Right atrium auricular region (tissue), 2 donors: ENCODE data around the gene CADM2. TPM values are rescaled to one million over a fixed set of nuclear protein-coding genes. Genes with fewer than 3 reads are reported as not detected.

Source experiments
- DNase-seq: peaks from one replicate; pipeline ENCODE4 v3.0.0-alpha.2; 2019; ENCODE audit warnings: low spot score
- H3K27ac ChIP-seq, 2 donors: fragments of 200-600 bp; sonication (generic); 1 replicate in 1 of 2; 2 replicates in 1 of 2; pipeline ENCODE4 v1.5.1; 2016 to 2019
- H3K27me3 ChIP-seq, 2 donors: fragments of 200-600 bp; sonication (generic); one replicate each; pipeline versions ENCODE4 v1.5.1 to v1.6.0; 2017 to 2019
- H3K36me3 ChIP-seq: fragments of 200-600 bp; sonication (generic); one replicate; pipeline ENCODE4 v1.5.1; 2016
- H3K4me1 ChIP-seq, 2 donors: fragments of 200-600 bp; sonication (generic); one replicate each; pipeline versions ENCODE4 v1.5.1 to v1.6.0; 2017 to 2019
- H3K4me3 ChIP-seq, 2 donors: fragments of 200-600 bp; sonication (generic); 1 replicate in 1 of 2; 2 replicates in 1 of 2; pipeline ENCODE4 v1.5.1; 2017 to 2019; ENCODE audit warnings: mild to moderate bottlenecking in 1 of 2, moderate library complexity in 1 of 2
- H3K9me3 ChIP-seq, 2 donors: fragments of 200-600 bp; sonication (generic); one replicate each; pipeline ENCODE4 v1.5.1; 2019
- total RNA-seq, 2 donors: library from RNA; depleted of rRNA; stranded (reverse); fragments of >200 nt; gene quantifications; one replicate each; pipeline ENCODE4 v1.1.0, GENCODE V29; 2016
- TF ChIP-seq, protein P1 (sequence below), 2 donors: fragments of 200-600 bp; sonication (generic); IDR thresholded peaks; one replicate each; pipeline ENCODE4 v1.5.1; 2019; ENCODE audit warnings: antibody characterized with exemption in 2 of 2

Gene CADM2
- total RNA-seq, 2 donors from 2014 or later = 6.5 to 9.5 TPM

DNA sequence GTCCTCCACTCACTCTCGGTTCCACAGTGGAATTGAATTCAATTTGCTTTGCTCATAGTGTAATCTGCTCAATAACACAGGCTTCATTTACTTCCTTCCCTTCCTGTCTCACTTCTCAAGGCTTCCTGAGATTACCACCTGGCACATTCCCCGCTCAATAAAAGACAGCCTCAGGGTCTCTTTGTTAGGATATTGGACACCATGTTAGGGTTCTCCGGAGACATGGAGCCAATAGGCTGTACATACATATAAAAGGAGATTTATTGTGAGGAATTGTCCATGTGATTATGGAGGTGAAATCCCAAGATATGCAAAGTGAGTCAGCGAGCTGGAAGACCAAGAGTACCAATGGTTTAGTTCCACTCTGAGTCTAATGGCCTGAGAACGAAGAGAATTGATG lies 974.5 kb downstream of the CADM2 start:
- TF ChIP-seq, protein P1, sequence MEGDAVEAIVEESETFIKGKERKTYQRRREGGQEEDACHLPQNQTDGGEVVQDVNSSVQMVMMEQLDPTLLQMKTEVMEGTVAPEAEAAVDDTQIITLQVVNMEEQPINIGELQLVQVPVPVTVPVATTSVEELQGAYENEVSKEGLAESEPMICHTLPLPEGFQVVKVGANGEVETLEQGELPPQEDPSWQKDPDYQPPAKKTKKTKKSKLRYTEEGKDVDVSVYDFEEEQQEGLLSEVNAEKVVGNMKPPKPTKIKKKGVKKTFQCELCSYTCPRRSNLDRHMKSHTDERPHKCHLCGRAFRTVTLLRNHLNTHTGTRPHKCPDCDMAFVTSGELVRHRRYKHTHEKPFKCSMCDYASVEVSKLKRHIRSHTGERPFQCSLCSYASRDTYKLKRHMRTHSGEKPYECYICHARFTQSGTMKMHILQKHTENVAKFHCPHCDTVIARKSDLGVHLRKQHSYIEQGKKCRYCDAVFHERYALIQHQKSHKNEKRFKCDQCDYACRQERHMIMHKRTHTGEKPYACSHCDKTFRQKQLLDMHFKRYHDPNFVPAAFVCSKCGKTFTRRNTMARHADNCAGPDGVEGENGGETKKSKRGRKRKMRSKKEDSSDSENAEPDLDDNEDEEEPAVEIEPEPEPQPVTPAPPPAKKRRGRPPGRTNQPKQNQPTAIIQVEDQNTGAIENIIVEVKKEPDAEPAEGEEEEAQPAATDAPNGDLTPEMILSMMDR (IDR thresholded peaks at IDR 0.05) = no peak

DNA sequence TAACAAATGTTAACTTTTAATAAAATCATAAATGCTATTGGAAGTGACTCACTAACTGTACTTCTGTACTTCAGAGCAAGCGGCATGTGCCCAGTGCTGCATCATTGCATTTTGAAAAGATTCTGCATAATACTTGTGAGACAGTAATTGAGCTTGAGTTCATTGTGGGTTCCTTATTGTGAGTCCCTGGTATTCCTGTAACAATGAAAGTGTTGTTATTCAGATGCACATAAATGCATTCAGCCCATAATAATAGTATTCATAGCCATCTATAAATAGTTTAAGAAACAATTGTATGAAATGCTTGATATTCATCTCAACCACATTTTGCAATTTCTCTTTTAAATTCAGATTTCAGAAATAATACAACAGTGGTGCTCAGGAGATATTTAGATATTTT lies 976.4 kb downstream of the CADM2 start:
- TF ChIP-seq, protein P1 (IDR thresholded peaks at IDR 0.05) = no peak
- Histone ChIP-seq H3K4me1 (no peaks in the 10 kb centered on the region), H3K36me3 (no peaks in the 10 kb centered on the region), H3K27ac (no peak overlapping the region), H3K4me3 (no peak overlapping the region), H3K27me3 (no peaks in the 10 kb centered on the region), H3K9me3 (no peaks in the 10 kb centered on the region)
- DNase-seq = no peak

More for the DNA sequence above, 974.5 kb downstream of the CADM2 start:
- Histone ChIP-seq H3K27me3 (no peaks in the 10 kb centered on the region), H3K36me3 (no peaks in the 10 kb centered on the region), H3K9me3 (no peaks in the 10 kb centered on the region), H3K27ac (no peak overlapping the region), H3K4me3 (no peak overlapping the region), H3K4me1 (no peaks in the 10 kb centered on the region)
- DNase-seq = no peak

DNA sequence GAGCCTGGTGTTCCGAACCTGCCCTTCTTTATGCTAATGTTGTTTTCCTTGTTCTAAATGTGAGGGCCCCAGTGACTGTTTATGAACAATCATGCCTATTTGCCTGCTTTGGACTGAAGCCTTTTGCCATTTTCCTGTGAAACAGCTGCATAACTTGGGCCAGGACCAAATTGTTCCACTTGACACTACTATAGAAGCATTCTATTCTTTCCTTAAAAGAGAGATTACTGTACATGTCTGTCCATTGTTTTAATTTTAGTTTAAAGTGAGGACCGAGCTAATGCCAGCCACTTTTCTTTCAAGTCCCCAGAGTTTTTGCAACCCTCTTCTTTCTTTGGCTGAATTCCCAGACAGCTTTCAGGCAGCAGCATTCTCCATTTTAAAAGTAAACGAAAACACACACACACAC lies 980.3 kb downstream of the CADM2 start:
- no peaks in the 10 kb centered on the region for H3K36me3 ChIP-seq
- H3K27me3 ChIP-seq = no peaks in the 10 kb centered on the region
- no peak for DNase-seq
- no peaks in the 10 kb centered on the region for H3K4me1 ChIP-seq
- H3K4me3 ChIP-seq = no peak overlapping the region
- TF ChIP-seq, protein P1 (IDR thresholded peaks at IDR 0.05) = no peak
- no peaks in the 10 kb centered on the region for H3K9me3 ChIP-seq
- H3K27ac ChIP-seq = no peak overlapping the region

DNA sequence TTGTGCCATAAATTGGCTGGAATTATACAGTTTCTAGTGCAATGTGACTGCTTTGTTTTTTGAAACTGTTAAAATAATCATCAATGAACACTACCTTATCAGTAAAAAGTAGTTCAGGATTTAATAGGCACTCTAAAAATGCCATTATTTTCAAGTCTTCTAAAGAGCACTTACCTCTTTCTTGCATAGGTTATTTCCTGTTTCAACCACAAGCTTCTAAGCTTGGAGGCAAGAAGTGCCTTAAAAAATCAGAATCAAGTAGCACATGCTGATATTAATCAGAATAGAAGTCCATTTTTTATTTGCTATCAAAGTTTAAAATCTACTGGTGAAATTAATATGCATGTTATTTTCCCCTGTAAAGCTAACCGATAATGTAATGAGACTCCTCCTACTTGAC lies 991.6 kb downstream of the CADM2 start:
- no peak for DNase-seq
- H3K27ac ChIP-seq = no peak overlapping the region
- no peak overlapping the region for H3K4me3 ChIP-seq
- no peaks in the 10 kb centered on the region for H3K36me3 ChIP-seq
- no peaks in the 10 kb centered on the region for H3K9me3 ChIP-seq
- TF ChIP-seq, protein P1 (IDR thresholded peaks at IDR 0.05) = no peak
- no peaks in the 10 kb centered on the region for H3K4me1 ChIP-seq
- no peaks in the 10 kb centered on the region for H3K27me3 ChIP-seq

DNA sequence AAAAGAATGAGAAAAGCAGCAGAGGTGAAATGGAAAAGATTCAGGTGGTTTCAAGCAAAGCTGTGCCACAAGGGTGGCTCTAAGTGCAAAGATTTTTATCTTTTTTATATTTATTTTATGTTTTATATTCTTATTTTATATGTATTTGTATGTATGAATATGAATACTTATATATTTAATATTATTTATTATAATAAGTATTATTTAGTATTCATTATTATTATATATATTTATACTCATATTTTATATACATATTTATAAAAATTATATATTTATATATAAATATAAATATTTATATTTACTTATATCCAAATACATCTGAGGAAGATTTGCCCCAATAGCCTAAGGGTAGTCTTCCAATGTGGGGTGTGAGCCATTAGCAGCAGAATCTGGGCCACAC lies 1002.0 kb downstream of the CADM2 start:
- H3K36me3 ChIP-seq = no peaks in the 10 kb centered on the region
- DNase-seq = no peak
- TF ChIP-seq, protein P1 (IDR thresholded peaks at IDR 0.05) = no peak
- no peak overlapping the region for H3K4me3 ChIP-seq
- H3K4me1 ChIP-seq = no peaks in the 10 kb centered on the region
- H3K27ac ChIP-seq = no peak overlapping the region
- no peaks in the 10 kb centered on the region for H3K9me3 ChIP-seq
- H3K27me3 ChIP-seq = no peaks in the 10 kb centered on the region

DNA sequence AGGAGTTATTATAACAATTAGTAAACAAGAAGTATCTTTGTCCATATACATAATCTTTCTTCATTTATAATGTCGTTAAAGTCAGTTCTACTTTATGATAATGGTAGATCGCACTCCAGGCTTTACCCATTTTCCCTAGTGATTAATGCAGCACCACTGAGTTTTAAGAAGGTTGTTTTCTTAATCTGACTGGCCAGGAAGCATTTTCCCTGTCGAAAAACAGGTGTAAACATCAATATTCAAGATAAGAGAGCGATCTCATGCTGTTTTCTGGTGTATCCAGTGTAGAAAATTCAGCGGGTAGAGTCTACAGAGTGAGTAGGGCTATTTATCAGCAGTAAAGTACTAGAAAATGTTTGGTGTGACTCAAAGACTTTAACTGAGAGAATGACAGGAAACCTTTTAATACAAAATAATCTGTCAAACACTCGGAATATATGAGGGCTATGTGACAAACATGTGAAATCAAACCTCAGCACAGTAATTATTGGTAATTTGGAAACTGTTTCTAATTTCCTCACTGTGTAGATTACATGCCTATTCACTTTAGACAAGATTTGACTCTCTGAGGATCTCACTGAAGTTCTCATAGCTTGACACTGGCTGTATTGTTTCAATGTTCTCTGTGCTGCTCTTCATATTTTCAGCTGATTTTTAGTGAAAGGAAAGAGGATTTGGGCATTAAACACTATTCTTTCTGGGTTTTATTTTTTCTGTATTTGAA lies 1019.0 kb downstream of the CADM2 start:
- Histone ChIP-seq H3K9me3 (no peaks in the 10 kb centered on the region), H3K27ac (no peak overlapping the region), H3K4me3 (no peak overlapping the region), H3K27me3 (no peaks in the 10 kb centered on the region), H3K36me3 (no peaks in the 10 kb centered on the region), H3K4me1 (no peaks in the 10 kb centered on the region)
- TF ChIP-seq, protein P1 (IDR thresholded peaks at IDR 0.05) = no peak
- DNase-seq = no peak
